ENCODE measurements around the gene ADGRL4. TPM values are rescaled to one million over a fixed set of nuclear protein-coding genes. Genes with fewer than 3 reads are reported as not detected.
"Not testable (repeated sequence)": the region's sequence is repeated elsewhere in the genome, so short reads cannot be mapped to it uniquely, and the experiment has no call there.

ADGRL4 gene
- total RNA-seq, 1 experiment from 2014 or later = not detected

- Histone ChIP-seq H3K4me3 (no peak overlapping the region), H3K36me3 (no peaks in the 10 kb centered on the region), H3K9me3 (replicated peaks) (no peaks in the 10 kb centered on the region), H3K4me1 (peaks cover 3% of the 10 kb centered on the region; the same call in 1 of the 2 replicates), H3K27ac (no peak overlapping the region), H3K27me3 (no peaks in the 10 kb centered on the region; the same call in 1 of the 2 replicates)
- no peak for DNase-seq
These were observed 119.1 kb downstream of the ADGRL4 start for GRCh38 chr1:78887458-78887857.

- no peak overlapping the region for H3K4me3 ChIP-seq
- H3K4me1 ChIP-seq = peaks cover 3% of the 10 kb centered on the region; the same call in 1 of the 2 replicates
- H3K9me3 ChIP-seq (replicated peaks) = no peaks in the 10 kb centered on the region
- H3K27ac ChIP-seq = no peak overlapping the region
- no peaks in the 10 kb centered on the region; the same call in 1 of the 2 replicates for H3K27me3 ChIP-seq
- peak; percentile 10 to 33 for DNase-seq
- no peaks in the 10 kb centered on the region for H3K36me3 ChIP-seq
These were observed 121.7 kb downstream of the ADGRL4 start for GRCh38 chr1:78884685-78885452.

- Histone ChIP-seq H3K27ac (no peak overlapping the region), H3K9me3 (replicated peaks) (no peaks in the 10 kb centered on the region), H3K4me1 (peaks cover 3% of the 10 kb centered on the region; the same call in 1 of the 2 replicates), H3K4me3 (no peak overlapping the region), H3K27me3 (no peaks in the 10 kb centered on the region), H3K36me3 (no peaks in the 10 kb centered on the region)
- no peak for DNase-seq
These were observed 126.3 kb downstream of the ADGRL4 start for GRCh38 chr1:78880223-78880622.

GRCh38 chr1:78875986-78876385 lies 130.5 kb downstream of the ADGRL4 start:
- DNase-seq; H3K9me3 ChIP-seq (replicated peaks); H3K4me1 ChIP-seq; H3K4me3 ChIP-seq; H3K27ac ChIP-seq; H3K27me3 ChIP-seq; H3K36me3 ChIP-seq: not testable (repeated sequence)

- H3K36me3 ChIP-seq; H3K27me3 ChIP-seq; H3K9me3 ChIP-seq (replicated peaks); H3K4me1 ChIP-seq; H3K4me3 ChIP-seq; DNase-seq; H3K27ac ChIP-seq: not testable (repeated sequence)
These were observed 133.7 kb downstream of the ADGRL4 start for GRCh38 chr1:78872801-78873200.

GRCh38 chr1:78871249-78871648 lies 135.3 kb downstream of the ADGRL4 start:
- Histone ChIP-seq H3K4me3 (no peak overlapping the region), H3K27me3 (no peaks in the 10 kb centered on the region), H3K27ac (no peak overlapping the region), H3K9me3 (replicated peaks) (0 out of 2 replicates have a peak, but pooled peaks cover 2% of the 10 kb centered on the region), H3K4me1 (no peaks in the 10 kb centered on the region), H3K36me3 (no peaks in the 10 kb centered on the region)
- DNase-seq = no peak

GRCh38 chr1:78869136-78869535 lies 137.4 kb downstream of the ADGRL4 start:
- no peak overlapping the region for H3K27ac ChIP-seq
- H3K4me3 ChIP-seq = no peak overlapping the region
- no peaks in the 10 kb centered on the region for H3K4me1 ChIP-seq
- 0 out of 2 replicates have a peak, but pooled peaks cover 2% of the 10 kb centered on the region for H3K9me3 ChIP-seq (replicated peaks)
- no peak for DNase-seq
- H3K36me3 ChIP-seq = no peaks in the 10 kb centered on the region
- no peaks in the 10 kb centered on the region for H3K27me3 ChIP-seq

GRCh38 chr1:78864175-78864574 lies 142.4 kb downstream of the ADGRL4 start:
- H3K9me3 ChIP-seq (replicated peaks) = no peaks in the 10 kb centered on the region
- H3K27ac ChIP-seq = no peak overlapping the region
- DNase-seq = no peak
- H3K36me3 ChIP-seq = no peaks in the 10 kb centered on the region
- no peaks in the 10 kb centered on the region for H3K4me1 ChIP-seq
- no peaks in the 10 kb centered on the region for H3K27me3 ChIP-seq
- no peak overlapping the region for H3K4me3 ChIP-seq

- 0 out of 2 replicates have a peak, but pooled peaks cover 3% of the 10 kb centered on the region for H3K9me3 ChIP-seq (replicated peaks)
- DNase-seq = no peak
- H3K27me3 ChIP-seq = no peaks in the 10 kb centered on the region
- H3K36me3 ChIP-seq = no peaks in the 10 kb centered on the region
- H3K4me1 ChIP-seq = peaks cover 4% of the 10 kb centered on the region; the same call in 1 of the 2 replicates
- H3K27ac ChIP-seq = no peak overlapping the region
- no peak overlapping the region for H3K4me3 ChIP-seq
These were observed 150.4 kb downstream of the ADGRL4 start for GRCh38 chr1:78856096-78856495.

- H3K27me3 ChIP-seq = no peaks in the 10 kb centered on the region
- 0 out of 2 replicates have a peak, but pooled peaks cover 3% of the 10 kb centered on the region for H3K9me3 ChIP-seq (replicated peaks)
- no peaks in the 10 kb centered on the region for H3K36me3 ChIP-seq
- peaks cover 4% of the 10 kb centered on the region; the same call in 1 of the 2 replicates for H3K4me1 ChIP-seq
- no peak for DNase-seq
- H3K27ac ChIP-seq = no peak overlapping the region
- no peak overlapping the region for H3K4me3 ChIP-seq
These were observed 151.3 kb downstream of the ADGRL4 start for GRCh38 chr1:78855258-78855657.

- Histone ChIP-seq H3K36me3 (no peaks in the 10 kb centered on the region), H3K27me3 (no peaks in the 10 kb centered on the region), H3K4me3 (no peak overlapping the region), H3K4me1 (peaks cover 4% of the 10 kb centered on the region; the same call in 1 of the 2 replicates), H3K9me3 (replicated peaks) (0 out of 2 replicates have a peak, but pooled peaks cover 3% of the 10 kb centered on the region), H3K27ac (no peak overlapping the region)
- DNase-seq = peak in 1 of 2 experiments; percentile 10
These were observed 152.0 kb downstream of the ADGRL4 start for GRCh38 chr1:78854556-78854955.

GRCh38 chr1:78843546-78843945 lies 163.0 kb downstream of the ADGRL4 start:
- no peaks in the 10 kb centered on the region for H3K9me3 ChIP-seq (replicated peaks)
- peaks cover 27% of the 10 kb centered on the region for H3K4me1 ChIP-seq
- H3K36me3 ChIP-seq = no peaks in the 10 kb centered on the region
- no peak overlapping the region for H3K4me3 ChIP-seq
- no peaks in the 10 kb centered on the region for H3K27me3 ChIP-seq
- no peak for DNase-seq
- H3K27ac ChIP-seq = no peak overlapping the region

GRCh38 chr1:78843111-78843510 lies 163.4 kb downstream of the ADGRL4 start:
- no peak overlapping the region for H3K27ac ChIP-seq
- peak in 1 of 2 experiments; percentile 16 for DNase-seq

GRCh38 chr1:78840453-78841271 lies 165.9 kb downstream of the ADGRL4 start:
- DNase-seq = peak; percentile 78 to 89
- Histone ChIP-seq H3K27ac (peak overlapping the region; percentile 29), H3K27me3 (no peaks in the 10 kb centered on the region), H3K4me1 (peaks cover 27% of the 10 kb centered on the region), H3K4me3 (peak overlapping the region; percentile 31), H3K9me3 (replicated peaks) (no peaks in the 10 kb centered on the region), H3K36me3 (no peaks in the 10 kb centered on the region)

More at GRCh38 chr1:78843111-78843510, 163.4 kb downstream of the ADGRL4 start:
- Histone ChIP-seq H3K4me1 (peaks cover 27% of the 10 kb centered on the region), H3K4me3 (no peak overlapping the region), H3K27me3 (no peaks in the 10 kb centered on the region), H3K9me3 (replicated peaks) (no peaks in the 10 kb centered on the region), H3K36me3 (no peaks in the 10 kb centered on the region)
